HUES48 (cell line): ENCODE measurements around the gene CCL5.

ENCODE experiments used
- H3K27ac ChIP-seq: one replicate; pipeline ENCODE4 v1.7.0; 2013; ENCODE audit warnings: low read depth, low read length, inconsistent platforms
- H3K27me3 ChIP-seq: 2 replicates; pipeline ENCODE4 v1.6.1; 2013; ENCODE audit warnings: mild to moderate bottlenecking, low read length; ENCODE audit not compliant: control insufficient read depth, insufficient read depth
- H3K36me3 ChIP-seq: 2 replicates; pipeline ENCODE4 v1.6.1; 2013; ENCODE audit warnings: low read length; ENCODE audit not compliant: control insufficient read depth, insufficient read depth
- H3K4me1 ChIP-seq: 2 replicates; pipeline ENCODE4 v1.6.1; 2013; ENCODE audit warnings: mild to moderate bottlenecking, low read length; ENCODE audit not compliant: control insufficient read depth, insufficient read depth
- H3K4me3 ChIP-seq: 2 replicates; pipeline ENCODE4 v1.5.1; 2013; ENCODE audit warnings: mild to moderate bottlenecking, low read depth, low read length
- H3K9ac ChIP-seq: 2 replicates; pipeline ENCODE4 v1.6.1; 2013; ENCODE audit warnings: mild to moderate bottlenecking, low read depth, low read length, moderate library complexity
- H3K9me3 ChIP-seq: 2 replicates; pipeline ENCODE4 v1.6.1; 2013; ENCODE audit warnings: low read length; ENCODE audit not compliant: control insufficient read depth, insufficient read depth

CCL5 gene

GRCh38 chr17:35912339-35912912 lies 32.3 kb upstream of the CCL5 start:
- no peaks in the 10 kb centered on the region for H3K4me1 ChIP-seq
- no peak overlapping the region for H3K27ac ChIP-seq
- peaks cover 28% of the 10 kb centered on the region for H3K9me3 ChIP-seq
- H3K4me3 ChIP-seq, result no peak overlapping the region
- H3K36me3 ChIP-seq, result no peaks in the 10 kb centered on the region
- no peaks in the 10 kb centered on the region for H3K27me3 ChIP-seq
- no peak overlapping the region for H3K9ac ChIP-seq

GRCh38 chr17:35909408-35909807 lies 29.2 kb upstream of the CCL5 start:
- Histone ChIP-seq H3K9ac (no peak overlapping the region), H3K9me3 (peaks cover 28% of the 10 kb centered on the region), H3K4me3 (no peak overlapping the region), H3K27ac (no peak overlapping the region), H3K36me3 (no peaks in the 10 kb centered on the region), H3K4me1 (no peaks in the 10 kb centered on the region), H3K27me3 (no peaks in the 10 kb centered on the region)

GRCh38 chr17:35907691-35908090 lies 27.5 kb upstream of the CCL5 start:
- peaks cover 15% of the 10 kb centered on the region; the same call in 1 of the 2 replicates for H3K9me3 ChIP-seq
- H3K27ac ChIP-seq, result no peak overlapping the region
- no peak overlapping the region for H3K9ac ChIP-seq
- H3K4me1 ChIP-seq, result no peaks in the 10 kb centered on the region
- no peak overlapping the region for H3K4me3 ChIP-seq
- H3K27me3 ChIP-seq, result no peaks in the 10 kb centered on the region
- H3K36me3 ChIP-seq, result no peaks in the 10 kb centered on the region

DNA sequence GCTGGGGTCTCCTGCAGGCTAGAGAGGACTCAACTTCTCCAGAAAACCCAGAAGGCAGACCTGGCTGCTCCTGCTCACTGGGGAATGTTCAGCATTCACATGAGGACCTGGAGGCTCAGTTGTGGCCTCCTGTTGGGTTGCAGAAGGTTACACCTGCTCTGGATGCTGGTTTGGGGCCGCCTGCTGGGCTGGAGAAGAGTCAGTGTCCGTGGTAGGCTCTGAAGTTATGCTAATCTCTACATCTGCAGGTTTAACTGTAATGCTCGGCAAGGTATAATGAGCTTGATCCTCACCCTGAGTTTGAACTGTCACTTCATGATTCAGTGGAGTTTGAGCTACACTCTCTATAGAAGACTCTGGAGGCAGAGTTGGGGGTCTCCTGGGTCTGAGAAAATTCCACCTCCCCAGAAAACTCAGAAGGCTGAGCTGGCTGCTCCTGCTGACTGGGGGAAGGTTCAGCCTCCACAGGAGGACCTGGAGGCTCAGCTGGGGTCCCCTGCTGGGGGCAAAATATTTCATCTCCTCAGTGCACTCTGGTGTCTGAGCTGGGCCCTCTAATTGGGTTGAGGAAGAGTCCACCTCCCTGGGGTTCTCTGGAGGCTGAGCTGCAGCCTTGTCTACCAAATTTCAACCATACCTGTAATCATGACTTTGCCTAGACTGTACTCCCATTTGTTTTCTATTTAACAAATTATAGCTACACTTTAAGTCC lies 26.9 kb upstream of the CCL5 start:
- Histone ChIP-seq H3K9ac (no peak overlapping the region), H3K27me3 (no peaks in the 10 kb centered on the region), H3K4me1 (no peaks in the 10 kb centered on the region), H3K27ac (no peak overlapping the region), H3K36me3 (no peaks in the 10 kb centered on the region), H3K9me3 (peaks cover 12% of the 10 kb centered on the region; the same call in 1 of the 2 replicates), H3K4me3 (no peak overlapping the region)

GRCh38 chr17:35906191-35906925 lies 26.2 kb upstream of the CCL5 start:
- no peak overlapping the region for H3K9ac ChIP-seq
- no peak overlapping the region for H3K4me3 ChIP-seq
- no peaks in the 10 kb centered on the region for H3K4me1 ChIP-seq
- no peaks in the 10 kb centered on the region for H3K36me3 ChIP-seq
- no peak overlapping the region for H3K27ac ChIP-seq
- H3K27me3 ChIP-seq, result no peaks in the 10 kb centered on the region
- peaks cover 7% of the 10 kb centered on the region; the same call in 1 of the 2 replicates for H3K9me3 ChIP-seq

GRCh38 chr17:35903451-35903850 lies 23.3 kb upstream of the CCL5 start:
- H3K27me3 ChIP-seq, result no peaks in the 10 kb centered on the region
- no peak overlapping the region for H3K4me3 ChIP-seq
- no peaks in the 10 kb centered on the region for H3K36me3 ChIP-seq
- no peaks in the 10 kb centered on the region for H3K4me1 ChIP-seq
- peaks cover 7% of the 10 kb centered on the region; the same call in 1 of the 2 replicates for H3K9me3 ChIP-seq
- no peak overlapping the region for H3K9ac ChIP-seq
- no peak overlapping the region for H3K27ac ChIP-seq

DNA sequence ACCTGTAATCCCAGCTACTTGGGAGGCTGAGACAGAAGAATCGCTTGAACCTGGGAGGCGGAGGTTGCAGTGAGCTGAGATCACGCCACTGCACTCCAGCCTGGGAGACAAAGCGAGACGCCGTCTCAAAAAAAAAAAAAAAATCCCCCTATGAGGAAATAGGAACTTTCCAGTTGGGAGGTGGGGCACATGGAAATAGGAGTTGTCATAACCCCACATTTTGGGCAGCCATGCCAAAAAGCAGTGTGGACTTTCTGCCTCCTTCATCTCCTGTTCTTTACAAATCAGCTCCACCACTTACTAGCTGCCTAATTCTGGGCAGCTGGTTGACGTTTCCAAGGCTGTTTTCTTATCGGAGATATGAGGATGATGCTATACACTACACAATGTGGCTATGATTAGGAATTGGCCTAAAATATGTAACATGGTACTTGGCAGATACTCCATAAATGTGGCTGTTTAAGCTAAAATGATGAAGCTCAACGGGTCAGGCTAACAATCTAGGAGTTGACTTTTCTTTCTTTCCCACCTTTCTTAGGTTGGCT lies 21.5 kb upstream of the CCL5 start:
- Histone ChIP-seq H3K27ac (no peak overlapping the region), H3K9me3 (peaks cover 7% of the 10 kb centered on the region; the same call in 1 of the 2 replicates), H3K4me1 (no peaks in the 10 kb centered on the region), H3K27me3 (no peaks in the 10 kb centered on the region), H3K36me3 (no peaks in the 10 kb centered on the region), H3K4me3 (no peak overlapping the region), H3K9ac (no peak overlapping the region)

DNA sequence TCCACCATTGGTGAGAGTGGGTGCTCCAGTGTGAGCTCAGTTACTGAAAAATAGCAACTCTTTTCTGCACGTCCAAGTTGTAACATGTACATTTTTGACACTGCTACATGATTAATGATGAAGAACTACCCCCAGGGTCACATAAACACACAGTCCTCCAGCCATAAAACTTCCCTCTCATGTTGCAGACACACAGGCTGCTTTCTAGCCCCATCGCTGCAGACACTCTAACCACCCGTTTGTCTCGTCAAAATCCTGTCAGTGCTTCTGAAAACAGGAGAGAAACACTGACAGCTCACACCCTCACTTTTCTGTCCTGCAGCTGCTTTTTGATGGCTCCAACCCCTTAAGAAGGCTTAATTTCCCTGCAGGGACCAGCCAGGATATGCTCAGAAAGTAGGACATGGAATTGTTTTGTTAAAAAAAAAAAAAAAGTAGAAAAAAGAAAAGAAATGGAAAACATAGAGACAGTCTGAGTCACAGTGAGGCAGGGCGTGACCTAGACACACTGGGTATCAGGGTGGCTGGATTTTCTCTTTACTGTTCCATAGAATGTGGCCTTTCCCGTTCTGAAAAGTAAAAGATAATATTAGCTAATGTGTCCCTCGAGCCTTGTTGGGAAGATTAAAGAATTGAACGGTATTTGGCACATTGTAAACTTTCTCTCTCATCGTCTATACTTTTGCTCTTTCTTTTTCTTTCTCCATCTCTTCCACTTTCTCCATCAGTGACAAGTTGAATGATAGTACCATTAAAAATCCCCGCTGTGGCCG lies 20.7 kb upstream of the CCL5 start:
- Histone ChIP-seq H3K9ac (no peak overlapping the region), H3K27ac (no peak overlapping the region), H3K4me1 (no peaks in the 10 kb centered on the region), H3K27me3 (no peaks in the 10 kb centered on the region), H3K4me3 (no peak overlapping the region), H3K36me3 (no peaks in the 10 kb centered on the region), H3K9me3 (peaks cover 7% of the 10 kb centered on the region; the same call in 1 of the 2 replicates)

- Histone ChIP-seq H3K9me3 (peaks cover 4% of the 10 kb centered on the region; the same call in 1 of the 2 replicates), H3K4me1 (no peaks in the 10 kb centered on the region), H3K4me3 (no peak overlapping the region), H3K27ac (no peak overlapping the region), H3K27me3 (no peaks in the 10 kb centered on the region), H3K9ac (no peak overlapping the region), H3K36me3 (no peaks in the 10 kb centered on the region)
Observed at GRCh38 chr17:35900280-35900679, 20.1 kb upstream of the CCL5 start.

GRCh38 chr17:35898283-35899070 lies 18.3 kb upstream of the CCL5 start:
- no peak overlapping the region for H3K27ac ChIP-seq
- no peaks in the 10 kb centered on the region for H3K9me3 ChIP-seq
- no peak overlapping the region for H3K4me3 ChIP-seq
- H3K9ac ChIP-seq, result no peak overlapping the region
- H3K4me1 ChIP-seq, result no peaks in the 10 kb centered on the region
- no peaks in the 10 kb centered on the region for H3K27me3 ChIP-seq
- no peaks in the 10 kb centered on the region for H3K36me3 ChIP-seq
